ENCODE results near the gene VWA3B. TPM values are rescaled to one million over a fixed set of nuclear protein-coding genes. Genes with fewer than 3 reads are reported as not detected.

Gene VWA3B
- total RNA-seq, 1 donor from 2014 or later, result not detected

DNA sequence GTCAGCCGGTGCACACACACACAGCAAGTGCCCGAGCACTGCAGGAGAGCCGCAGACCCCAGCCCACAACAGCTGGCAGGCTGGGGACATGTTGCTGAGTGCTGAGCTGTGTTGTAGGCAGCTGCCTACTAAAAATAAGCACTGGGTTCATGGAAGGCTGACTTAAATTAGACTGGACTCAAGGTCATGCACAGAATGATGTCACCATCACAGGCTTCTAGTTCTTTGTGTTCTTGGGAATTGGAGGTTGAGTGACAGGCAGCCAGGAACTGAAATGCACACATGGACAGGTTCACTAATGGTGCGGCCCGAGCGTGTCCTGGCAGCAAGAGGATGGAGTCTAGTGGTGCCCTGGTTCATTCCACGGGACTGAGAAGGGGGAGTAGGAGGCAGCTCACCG lies 71.3 kb downstream of the VWA3B start:
- no peaks in the 10 kb centered on the region for H3K4me1 Mint-ChIP-seq
- no peaks in the 10 kb centered on the region for H3K27me3 Mint-ChIP-seq
- H3K4me3 Mint-ChIP-seq, result no peak overlapping the region
- POLR2A ChIA-PET, result no interaction called here
- no peak for TF ChIP-seq CTCF (IDR thresholded peaks at IDR 0.05)
- intact Hi-C loops (cut with micrococcal nuclease), result no loop called here
- ATAC-seq (ENCODE audit: low read depth), result no peak
- DNase-seq, result no peak
- H3K36me3 Mint-ChIP-seq (ENCODE audit: low read depth), result no peaks in the 10 kb centered on the region
- no peak overlapping the region for H3K27ac Mint-ChIP-seq
- no peaks in the 10 kb centered on the region for H3K9me3 Mint-ChIP-seq
- CTCF ChIA-PET, result no interaction called here

DNA sequence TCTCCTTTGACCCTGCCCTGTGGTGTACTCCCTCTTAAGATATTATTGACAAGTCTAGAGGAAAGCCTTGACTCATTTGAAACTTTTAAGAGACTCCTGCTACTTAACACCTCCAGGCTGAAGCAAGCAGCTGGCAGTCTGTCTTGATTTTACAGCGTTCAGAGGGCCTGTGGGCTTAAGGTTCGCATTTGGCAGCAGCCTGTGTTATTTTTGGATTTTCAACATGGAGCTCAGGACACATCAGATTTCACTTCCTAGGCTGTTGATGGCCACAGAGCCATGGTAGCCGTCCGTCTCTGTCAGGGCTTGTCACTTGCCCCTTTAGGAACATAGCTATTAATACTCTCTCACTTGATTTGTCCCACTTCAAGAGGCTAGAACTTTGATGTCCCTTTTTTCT lies 73.6 kb downstream of the VWA3B start:
- TF ChIP-seq CTCF (IDR thresholded peaks at IDR 0.05), result no peak
- Mint-ChIP-seq H3K9me3 (no peaks in the 10 kb centered on the region), H3K27ac (no peak overlapping the region), H3K27me3 (no peaks in the 10 kb centered on the region), H3K4me1 (no peaks in the 10 kb centered on the region), H3K36me3 (ENCODE audit: low read depth) (no peaks in the 10 kb centered on the region), H3K4me3 (no peak overlapping the region)
- intact Hi-C loops (cut with micrococcal nuclease), result no loop called here
- no peak for ATAC-seq (ENCODE audit: low read depth)
- no peak for DNase-seq
- ChIA-PET CTCF (no interaction called here), POLR2A (no interaction called here)

- Mint-ChIP-seq H3K9me3 (no peaks in the 10 kb centered on the region), H3K4me1 (no peaks in the 10 kb centered on the region), H3K27me3 (no peaks in the 10 kb centered on the region), H3K27ac (no peak overlapping the region), H3K4me3 (no peak overlapping the region), H3K36me3 (ENCODE audit: low read depth) (no peaks in the 10 kb centered on the region)
- POLR2A ChIA-PET, result no interaction called here
- ATAC-seq (ENCODE audit: low read depth) (no peak), DNase-seq (no peak)
- intact Hi-C loops (cut with micrococcal nuclease), result no loop called here
- CTCF ChIA-PET, result no interaction called here
- no peak for TF ChIP-seq CTCF (IDR thresholded peaks at IDR 0.05)
Measured at GRCh38 chr2:98161186-98161585, 74.2 kb downstream of the VWA3B start.

GRCh38 chr2:98164256-98164655 lies 77.3 kb downstream of the VWA3B start:
- CTCF ChIA-PET, result no interaction called here

GRCh38 chr2:98165516-98166071 lies 78.6 kb downstream of the VWA3B start:
- POLR2A ChIA-PET, result no interaction called here
- DNase-seq, result no peak
- Mint-ChIP-seq H3K27me3 (peaks cover 3% of the 10 kb centered on the region), H3K4me1 (no peaks in the 10 kb centered on the region), H3K27ac (no peak overlapping the region), H3K9me3 (no peaks in the 10 kb centered on the region), H3K4me3 (no peak overlapping the region), H3K36me3 (ENCODE audit: low read depth) (no peaks in the 10 kb centered on the region)
- CTCF ChIA-PET, result no interaction called here
- TF ChIP-seq CTCF (IDR thresholded peaks at IDR 0.05), result no peak
- ATAC-seq (ENCODE audit: low read depth), result no peak
- intact Hi-C loops (cut with micrococcal nuclease), result no loop called here

More at GRCh38 chr2:98164256-98164655, 77.3 kb downstream of the VWA3B start:
- intact Hi-C loops (cut with micrococcal nuclease), result no loop called here
- TF ChIP-seq CTCF (IDR thresholded peaks at IDR 0.05), result no peak
- H3K27ac Mint-ChIP-seq, result no peak overlapping the region
- POLR2A ChIA-PET, result no interaction called here
- no peaks in the 10 kb centered on the region for H3K36me3 Mint-ChIP-seq (ENCODE audit: low read depth)
- no peaks in the 10 kb centered on the region for H3K9me3 Mint-ChIP-seq
- DNase-seq (no peak), ATAC-seq (ENCODE audit: low read depth) (no peak)
- H3K4me1 Mint-ChIP-seq, result no peaks in the 10 kb centered on the region
- H3K4me3 Mint-ChIP-seq, result no peak overlapping the region
- H3K27me3 Mint-ChIP-seq, result no peaks in the 10 kb centered on the region

Measured in activated B cell treated with CpG ODN at 0.5 μM for 24 hours (primary cell).